Breast epithelium (tissue), 4 donors: ENCODE measurements around the gene ENPP4. TPM values are rescaled to one million over a fixed set of nuclear protein-coding genes. Genes with fewer than 3 reads are reported as not detected.

Source experiments
- DNase-seq, 2 donors: peaks; one replicate each; pipeline ENCODE4 v3.0.0-alpha.2; 2019; ENCODE audit warnings: low spot score in 2 of 2
- H3K27ac ChIP-seq, 2 donors: fragments of 200-600 bp; sonication (generic) in 1 of 2; one replicate each; pipeline ENCODE4 v1.5.1; 2016 to 2019; ENCODE audit warnings: mild to moderate bottlenecking in 1 of 2
- H3K27me3 ChIP-seq, 2 donors: fragments of 200-600 bp; sonication (generic) in 1 of 2; one replicate each; pipeline versions ENCODE4 v1.5.1 to v1.6.0; 2017 to 2019; ENCODE audit warnings: control low read depth in 1 of 2, mild to moderate bottlenecking in 1 of 2
- H3K36me3 ChIP-seq: fragments of 200-600 bp; one replicate; pipeline ENCODE4 v1.5.1; 2019
- H3K4me1 ChIP-seq, 2 donors: fragments of 200-600 bp; sonication (generic); one replicate each; pipeline ENCODE4 v1.5.1; 2016 to 2019; ENCODE audit warnings: control low read depth in 1 of 2
- H3K4me3 ChIP-seq, 3 donors: fragments of 200-600 bp; sonication (generic); 1 replicate in 2 of 3; 2 replicates in 1 of 3; pipeline ENCODE4 v1.5.1; 2016 to 2019; ENCODE audit warnings: mild to moderate bottlenecking in 3 of 3, moderate library complexity in 2 of 3
- H3K9me3 ChIP-seq, 2 donors: fragments of 200-600 bp; sonication (generic) in 1 of 2; one replicate each; pipeline ENCODE4 v1.5.1; 2016 to 2019; ENCODE audit warnings: control low read depth in 1 of 2
- POLR2A ChIP-seq: fragments of 450-650 bp; IDR thresholded peaks from one replicate; pipeline ENCODE4 v1.6.1; 2016; ENCODE audit warnings: antibody characterized with exemption, mild to moderate bottlenecking, moderate library complexity
- POLR2AphosphoS5 ChIP-seq, 3 donors: sonication (generic); formaldehyde crosslinking; IDR thresholded peaks; one replicate each; pipeline ENCODE4 v1.6.1; 2017; ENCODE audit warnings: antibody characterized with exemption in 3 of 3
- intact Hi-C: fragments of 100-400 bp; cut with DNase I; formaldehyde crosslinking; loops from one replicate; pipeline ENCODE4 v1.15.1; 2023; ENCODE audit warnings: low total_unique reads
- total RNA-seq, 3 donors: library from RNA; depleted of rRNA; stranded (reverse); fragments of >200 nt; gene quantifications; one replicate each; pipeline ENCODE4 v1.1.0, GENCODE V29; 2016
- TF ChIP-seq, protein P1 (sequence below), 3 donors: fragments of 450-650 bp; IDR thresholded peaks; one replicate each; pipeline ENCODE4 v1.5.1; 2016 to 2017; ENCODE audit warnings: antibody characterized with exemption in 3 of 3, mild to moderate bottlenecking in 3 of 3, moderate library complexity in 3 of 3

Gene ENPP4
- total RNA-seq, 3 donors from 2014 or later, result 13.8 to 22.2 (median 18.2) TPM

DNA sequence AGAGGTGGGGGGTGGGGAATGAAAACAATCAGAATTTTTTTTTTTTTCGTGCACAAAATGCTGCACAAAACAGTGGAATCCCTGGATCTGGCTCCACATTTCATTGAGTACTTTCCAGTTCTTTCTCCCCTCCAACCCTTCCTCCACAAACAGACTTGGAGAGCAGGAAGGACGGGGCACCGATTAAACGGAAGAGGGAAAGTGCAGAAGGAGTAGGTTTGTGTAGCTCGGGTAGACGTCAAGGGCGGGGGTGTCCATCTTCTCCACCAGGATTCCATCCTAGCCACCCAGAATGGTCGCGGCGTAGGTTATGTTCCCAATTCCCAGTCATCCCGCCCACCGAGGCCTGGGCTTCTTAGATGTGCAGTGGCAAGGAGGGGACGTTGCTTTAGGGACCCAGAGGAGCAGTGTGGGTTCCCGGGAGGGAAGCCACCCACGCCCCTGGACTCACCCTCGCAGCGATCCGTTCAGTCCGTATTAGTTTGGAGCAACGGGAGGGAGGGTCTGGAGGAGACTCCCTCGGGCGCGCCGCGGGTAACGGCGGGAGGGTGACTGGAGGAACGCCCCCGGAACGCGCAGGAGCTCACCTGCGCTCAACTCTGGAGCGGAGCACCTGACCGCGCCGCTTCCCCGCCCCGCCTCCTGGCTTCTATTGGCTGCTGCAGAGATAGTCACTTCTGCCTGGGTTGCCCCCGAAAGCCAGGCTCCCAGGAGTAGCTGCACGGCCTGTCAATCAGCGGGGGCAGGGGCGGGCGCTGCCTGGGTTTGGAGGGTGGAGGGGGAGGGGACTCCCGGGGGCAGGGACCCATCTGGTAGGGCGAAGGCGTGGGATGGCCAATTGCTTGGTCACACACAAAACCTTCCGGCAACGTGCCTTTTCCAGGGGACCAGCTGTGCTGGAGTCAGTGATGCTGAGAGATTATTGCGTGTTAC, 40.8 kb downstream of the ENPP4 start, which contains the start of gene ENPP5:
TSS of gene ENPP5 (minus strand) at position 624 of the 933 bp plus-strand sequence. CDS start 2,718 bp downstream, outside the sequence.
- no peaks in the 10 kb centered on the region for H3K9me3 ChIP-seq
- peak; percentile 85 to 90 for DNase-seq
- no peaks in the 10 kb centered on the region for H3K27me3 ChIP-seq
- TF ChIP-seq POLR2A, result peak; percentile 60
- TF ChIP-seq, protein P1, sequence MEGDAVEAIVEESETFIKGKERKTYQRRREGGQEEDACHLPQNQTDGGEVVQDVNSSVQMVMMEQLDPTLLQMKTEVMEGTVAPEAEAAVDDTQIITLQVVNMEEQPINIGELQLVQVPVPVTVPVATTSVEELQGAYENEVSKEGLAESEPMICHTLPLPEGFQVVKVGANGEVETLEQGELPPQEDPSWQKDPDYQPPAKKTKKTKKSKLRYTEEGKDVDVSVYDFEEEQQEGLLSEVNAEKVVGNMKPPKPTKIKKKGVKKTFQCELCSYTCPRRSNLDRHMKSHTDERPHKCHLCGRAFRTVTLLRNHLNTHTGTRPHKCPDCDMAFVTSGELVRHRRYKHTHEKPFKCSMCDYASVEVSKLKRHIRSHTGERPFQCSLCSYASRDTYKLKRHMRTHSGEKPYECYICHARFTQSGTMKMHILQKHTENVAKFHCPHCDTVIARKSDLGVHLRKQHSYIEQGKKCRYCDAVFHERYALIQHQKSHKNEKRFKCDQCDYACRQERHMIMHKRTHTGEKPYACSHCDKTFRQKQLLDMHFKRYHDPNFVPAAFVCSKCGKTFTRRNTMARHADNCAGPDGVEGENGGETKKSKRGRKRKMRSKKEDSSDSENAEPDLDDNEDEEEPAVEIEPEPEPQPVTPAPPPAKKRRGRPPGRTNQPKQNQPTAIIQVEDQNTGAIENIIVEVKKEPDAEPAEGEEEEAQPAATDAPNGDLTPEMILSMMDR (IDR thresholded peaks at IDR 0.05), result no peak
- peak in 1 of 3 donors; percentile 45 for TF ChIP-seq POLR2AphosphoS5 (IDR thresholded peaks at IDR 0.05)
- no peaks in the 10 kb centered on the region for H3K4me1 ChIP-seq
- peak within 1 kb of the TSS; percentile 69 to 73 for H3K27ac ChIP-seq
- H3K36me3 ChIP-seq, result no peaks in the 10 kb centered on the region
- peak within 1 kb of the TSS; percentile 49 to 83 (median 82) for H3K4me3 ChIP-seq
- intact Hi-C loops, result no loop called here

DNA sequence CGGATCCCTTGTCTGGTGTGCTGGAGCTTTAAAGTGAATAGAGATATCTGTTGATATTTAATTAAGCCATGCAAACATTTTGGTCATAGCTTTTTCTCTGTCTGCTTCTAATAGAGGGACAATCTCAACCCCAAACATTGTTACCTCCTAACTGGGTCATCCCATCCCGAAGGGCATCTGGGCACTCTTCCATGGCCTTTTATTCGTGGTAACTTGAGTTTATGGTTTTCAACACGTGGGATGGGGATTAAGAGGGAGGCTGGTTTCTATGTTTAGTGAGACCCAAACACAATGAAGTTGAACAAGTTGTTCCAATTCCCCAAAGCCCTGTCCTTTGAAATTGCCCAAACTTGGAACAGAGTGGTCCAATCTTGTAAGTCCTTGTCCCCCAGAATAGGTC, 42.4 kb downstream of the ENPP4 start:
- H3K4me3 ChIP-seq, result no peak overlapping the region
- H3K9me3 ChIP-seq, result no peaks in the 10 kb centered on the region
- no peak for DNase-seq
- TF ChIP-seq POLR2A, result no peak
- TF ChIP-seq POLR2AphosphoS5 (IDR thresholded peaks at IDR 0.05), result no peak
- TF ChIP-seq, protein P1 (IDR thresholded peaks at IDR 0.05), result no peak
- H3K27ac ChIP-seq, result no peak overlapping the region
- intact Hi-C loops, result no loop called here
- no peaks in the 10 kb centered on the region for H3K4me1 ChIP-seq
- H3K36me3 ChIP-seq, result no peaks in the 10 kb centered on the region
- no peaks in the 10 kb centered on the region for H3K27me3 ChIP-seq

DNA sequence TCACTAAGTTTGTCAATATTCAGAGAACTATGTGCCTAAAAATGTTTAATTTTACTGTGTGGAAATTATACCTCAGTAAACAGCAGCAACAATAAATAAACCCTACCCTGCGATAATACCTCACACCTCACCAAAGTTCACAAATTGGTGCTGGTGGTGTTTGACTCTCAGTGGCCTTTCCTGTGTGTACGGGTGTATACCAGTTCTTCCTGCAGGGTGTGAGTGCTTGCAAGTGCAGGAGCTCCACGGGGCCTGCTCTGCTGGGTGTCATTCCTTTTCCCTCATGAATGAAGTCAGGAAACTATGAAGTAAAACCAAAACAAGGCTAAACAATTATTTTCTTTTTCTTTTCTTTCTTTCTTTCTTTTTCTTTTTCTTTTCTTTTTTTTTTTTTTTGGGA, 45.1 kb downstream of the ENPP4 start:
- Histone ChIP-seq H3K27ac (no peak overlapping the region), H3K4me3 (no peak overlapping the region), H3K27me3 (no peaks in the 10 kb centered on the region), H3K4me1 (no peaks in the 10 kb centered on the region), H3K36me3 (no peaks in the 10 kb centered on the region), H3K9me3 (no peaks in the 10 kb centered on the region)
- DNase-seq, result no peak
- intact Hi-C loops, result no loop called here
- TF ChIP-seq POLR2AphosphoS5 (IDR thresholded peaks at IDR 0.05) (no peak), POLR2A (no peak)
- TF ChIP-seq, protein P1 (IDR thresholded peaks at IDR 0.05), result no peak

DNA sequence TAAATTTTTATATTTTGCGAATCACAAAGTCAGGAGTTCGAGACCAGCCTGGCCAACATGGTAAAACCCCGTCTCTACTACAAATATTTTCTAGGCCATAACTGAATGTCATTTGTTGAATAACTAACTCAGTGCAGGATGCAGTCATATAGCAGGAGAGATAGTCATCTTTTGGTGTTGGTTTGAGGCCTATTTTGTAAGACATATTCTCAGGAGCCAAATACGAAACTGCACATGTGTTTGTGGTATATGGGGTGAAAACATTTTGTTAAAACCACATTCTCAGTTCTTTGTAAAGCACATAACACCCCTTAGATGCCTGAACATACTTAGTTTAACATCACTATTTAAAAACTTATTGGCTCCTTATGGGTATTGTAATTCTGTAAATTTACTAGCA, 45.7 kb downstream of the ENPP4 start:
- Histone ChIP-seq H3K4me3 (no peak overlapping the region), H3K27ac (no peak overlapping the region), H3K9me3 (no peaks in the 10 kb centered on the region), H3K36me3 (no peaks in the 10 kb centered on the region), H3K4me1 (no peaks in the 10 kb centered on the region), H3K27me3 (no peaks in the 10 kb centered on the region)
- intact Hi-C loops, result no loop called here
- no peak for TF ChIP-seq POLR2A
- TF ChIP-seq, protein P1 (IDR thresholded peaks at IDR 0.05), result no peak
- TF ChIP-seq POLR2AphosphoS5 (IDR thresholded peaks at IDR 0.05), result no peak
- no peak for DNase-seq

DNA sequence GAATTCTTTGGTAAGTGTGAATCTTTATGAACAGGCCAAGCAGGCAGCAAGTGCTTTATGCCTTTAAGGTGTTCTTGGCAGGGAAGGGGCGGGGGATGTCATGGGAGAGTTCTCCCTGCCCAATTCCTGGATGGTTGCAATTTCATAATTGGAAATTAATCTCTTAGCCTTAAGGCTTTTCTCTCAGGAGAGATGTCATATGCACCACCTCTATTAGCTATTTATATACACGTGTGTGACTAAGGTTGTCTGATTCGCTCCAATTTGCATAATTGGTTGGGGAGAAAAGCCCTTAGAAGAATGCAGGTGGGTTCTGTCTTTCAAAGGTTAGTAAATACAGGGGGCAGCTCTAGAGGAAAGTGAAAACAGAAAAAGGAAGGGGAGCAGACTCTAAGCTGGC, 46.2 kb downstream of the ENPP4 start:
- H3K4me1 ChIP-seq, result no peaks in the 10 kb centered on the region
- no peaks in the 10 kb centered on the region for H3K36me3 ChIP-seq
- H3K4me3 ChIP-seq, result no peak overlapping the region
- no peak overlapping the region for H3K27ac ChIP-seq
- no peaks in the 10 kb centered on the region for H3K27me3 ChIP-seq
- intact Hi-C loops, result no loop called here
- DNase-seq, result no peak
- H3K9me3 ChIP-seq, result no peaks in the 10 kb centered on the region
- TF ChIP-seq POLR2AphosphoS5 (IDR thresholded peaks at IDR 0.05), result no peak
- TF ChIP-seq, protein P1 (IDR thresholded peaks at IDR 0.05), result no peak
- no peak for TF ChIP-seq POLR2A
